Stimulated activated CD8-positive, alpha-beta memory T cell treated with anti-CD3 and anti-CD28 coated beads, Interleukin-7, amount 100 ng/mL, for 48 hours (primary cell): ENCODE measurements around the gene DEFB108B.
A peak's percentile ranks its signal among the peaks of the same experiment; 100 is the strongest.
"Not testable (repeated sequence)": the region's sequence is repeated elsewhere in the genome, so short reads cannot be mapped to it uniquely, and the experiment has no call there.

Experiments
- DNase-seq, 2 donors: peaks; one replicate each; pipeline ENCODE4 v3.0.0-alpha.2; 2020; ENCODE audit warnings: low read depth in 1 of 2; ENCODE audit errors: extremely low read depth in 1 of 2

Gene DEFB108B

DNA sequence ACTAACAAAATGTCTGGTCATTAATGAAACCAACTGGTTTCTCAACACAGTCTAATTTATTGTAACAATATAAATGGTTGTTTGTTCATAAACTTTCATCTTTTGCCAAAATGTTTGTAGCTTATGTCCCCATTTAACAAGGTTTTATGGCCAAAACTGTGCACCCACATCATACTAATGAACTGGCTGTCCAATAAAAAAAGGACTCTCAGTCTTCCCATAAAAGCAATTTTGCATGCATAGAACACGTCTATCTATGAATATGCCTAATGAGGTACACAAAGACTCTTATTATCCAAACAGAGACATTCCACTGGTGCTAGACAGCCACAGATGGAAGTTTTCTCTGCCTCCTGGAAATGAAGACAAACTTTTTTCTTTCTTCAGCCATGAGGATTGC lies at the start of gene DEFB108B:
DEFB108B (plus strand) TSS at position 390 of the 400 bp plus-strand sequence; CDS start at position 390, 0 bp downstream.
- not testable (repeated sequence) for DNase-seq

DNA sequence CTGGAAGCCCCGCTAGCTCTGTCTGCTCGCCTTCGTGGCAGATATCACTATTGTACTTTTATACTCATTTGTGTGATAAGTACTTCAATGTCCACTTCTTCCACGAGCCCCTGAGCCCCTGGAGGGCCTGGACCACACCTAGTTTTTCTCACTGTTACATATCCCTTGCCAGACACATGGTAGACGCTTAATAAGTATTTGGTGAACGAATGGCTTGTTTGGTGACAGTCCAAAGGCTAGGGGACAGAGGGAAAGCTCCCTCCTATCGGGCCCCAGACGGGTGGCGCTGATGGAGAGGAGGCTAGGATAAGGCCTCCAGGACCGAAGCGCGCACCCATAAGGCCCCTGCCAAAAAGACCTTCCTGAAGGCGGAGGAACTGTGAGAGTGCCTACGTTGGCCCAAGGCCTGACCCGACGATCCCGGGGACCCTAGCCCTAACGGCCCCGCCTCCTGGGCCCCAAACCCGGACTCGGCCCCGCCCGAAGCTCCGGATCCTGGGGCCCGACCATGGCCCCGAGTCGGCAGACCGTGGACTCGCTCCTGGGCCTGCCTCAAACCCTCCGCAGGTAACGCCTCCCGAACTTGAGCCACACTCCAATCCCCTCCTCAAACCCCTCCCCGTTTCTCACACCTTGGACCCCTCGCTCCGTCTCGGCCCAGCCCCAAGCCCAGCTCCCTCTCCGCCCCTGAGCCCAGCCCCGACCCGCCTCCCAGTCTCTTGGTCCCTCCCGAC lies 46.7 kb upstream of the DEFB108B start:
- DNase-seq, result not testable (repeated sequence)

GRCh38 chr11:71786848-71787097 lies 46.2 kb upstream of the DEFB108B start:
- peak; percentile 92 to 99 for DNase-seq

- peak; percentile 78 to 80 for DNase-seq
Measured at GRCh38 chr11:71787098-71787823, 45.7 kb upstream of the DEFB108B start.

- peak in 1 of 2 donors; percentile 3 for DNase-seq
Measured at GRCh38 chr11:71787824-71788454, 45.1 kb upstream of the DEFB108B start.

DNA sequence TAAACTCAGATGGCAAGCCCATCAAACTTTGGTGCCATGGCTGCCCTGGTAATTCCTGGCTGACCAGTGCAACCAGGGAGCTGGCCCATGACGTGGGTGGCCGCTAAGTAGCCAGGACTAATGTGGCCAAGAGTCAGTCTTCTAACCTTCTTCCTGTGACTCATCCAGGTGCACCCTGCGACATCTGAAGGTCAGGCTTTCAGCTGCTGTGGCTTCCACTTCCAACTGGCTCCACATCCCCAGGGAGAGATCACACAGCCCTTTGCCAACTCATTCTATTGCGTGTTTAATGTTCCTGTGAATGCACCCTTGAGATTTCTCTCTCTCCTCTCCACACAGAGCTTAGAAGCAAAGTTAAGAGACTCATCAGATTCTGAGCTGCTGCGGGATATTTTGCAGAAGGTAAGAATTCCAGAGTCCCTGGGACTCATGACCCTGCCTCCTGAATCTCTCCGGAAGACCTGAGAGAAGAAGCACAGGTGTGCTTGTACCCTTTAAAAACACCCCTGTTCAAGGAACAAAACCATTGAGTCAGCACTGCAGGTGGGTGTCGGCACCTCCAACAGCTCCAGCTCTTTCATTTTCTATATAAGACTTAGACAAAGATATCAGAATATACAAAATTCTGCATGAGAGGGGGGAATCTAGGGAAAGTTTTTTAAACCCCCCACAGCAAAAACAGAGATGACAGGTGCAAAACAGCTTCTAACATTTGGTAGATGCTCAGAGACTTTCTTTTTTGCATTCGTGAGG lies 43.4 kb upstream of the DEFB108B start:
- not testable (repeated sequence) for DNase-seq

- not testable (repeated sequence) for DNase-seq
Measured at GRCh38 chr11:71791111-71791510, 41.9 kb upstream of the DEFB108B start.

GRCh38 chr11:71792621-71793235 lies 40.3 kb upstream of the DEFB108B start:
- peak; percentile 15 to 35 for DNase-seq

DNA sequence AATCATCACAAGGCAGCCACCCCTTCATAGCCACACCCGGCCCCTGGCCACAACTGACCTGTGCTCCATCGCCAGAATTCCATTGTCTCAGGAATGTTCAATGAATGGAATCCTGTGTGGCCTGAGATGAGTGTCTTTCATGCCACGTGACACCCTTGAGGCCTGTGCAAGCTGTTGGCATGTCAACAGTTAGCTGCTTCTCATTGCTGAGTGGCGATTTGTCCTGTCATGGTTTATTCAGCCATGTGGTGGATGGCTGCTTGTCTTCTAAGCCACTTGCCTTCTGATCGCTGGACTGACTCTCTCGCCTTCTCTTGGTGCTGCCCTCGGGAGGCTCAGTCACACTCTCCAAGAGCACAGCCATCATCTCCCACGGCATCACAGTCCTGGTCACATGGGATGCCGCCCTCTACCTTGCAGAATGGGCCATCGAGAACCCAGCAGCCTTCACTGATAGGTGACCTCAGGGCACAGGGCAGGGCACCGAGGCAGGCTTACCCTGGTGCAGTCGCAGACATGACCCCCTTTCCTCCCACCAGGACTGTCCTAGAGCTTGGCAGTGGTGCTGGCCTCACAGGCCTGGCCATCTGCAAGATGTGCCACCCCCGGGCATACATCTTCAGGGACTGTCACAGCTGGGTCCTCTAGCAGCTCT lies 38.5 kb upstream of the DEFB108B start:
- not testable (repeated sequence) for DNase-seq

- not testable (repeated sequence) for DNase-seq
Measured at GRCh38 chr11:71795236-71795635, 37.8 kb upstream of the DEFB108B start.

DNA sequence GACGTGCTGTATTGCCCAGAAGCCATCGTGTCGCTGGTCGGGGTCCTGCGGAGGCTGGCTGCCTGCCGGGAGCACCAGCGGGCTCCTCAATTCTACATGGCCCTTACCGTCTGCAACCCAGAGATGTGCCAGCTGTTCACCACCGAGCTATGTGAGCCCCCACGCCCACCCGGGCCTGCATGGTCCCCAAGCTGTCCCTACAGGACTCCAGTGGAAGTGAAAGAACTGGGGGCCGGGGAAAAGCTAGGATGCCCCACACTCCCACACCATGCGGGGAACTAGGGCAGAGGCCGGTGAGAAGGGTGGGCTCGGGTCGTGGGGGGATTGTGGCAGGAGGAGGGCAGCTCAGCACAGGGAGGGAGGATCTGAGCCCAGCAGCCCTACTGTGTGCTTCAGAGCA lies 37.0 kb upstream of the DEFB108B start:
- not testable (repeated sequence) for DNase-seq

DNA sequence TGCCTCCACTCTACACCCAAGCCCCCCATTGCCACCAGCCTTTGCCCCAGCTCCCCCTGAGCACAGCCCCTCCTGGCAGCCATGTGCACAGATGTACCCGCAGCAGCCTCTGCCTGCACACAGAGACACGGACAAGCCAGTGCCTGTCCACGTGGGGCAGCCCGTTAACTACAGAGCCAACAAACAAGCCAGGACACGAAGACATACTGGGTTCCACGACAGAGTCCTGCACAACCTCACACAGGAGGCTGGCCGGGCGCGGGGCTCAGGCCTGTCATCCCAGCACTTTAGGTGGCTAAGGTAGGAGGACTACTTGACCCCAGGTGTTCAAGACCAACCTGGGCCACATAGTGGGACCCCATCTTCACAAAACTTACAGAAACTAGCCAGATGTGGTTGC lies 36.2 kb upstream of the DEFB108B start:
- not testable (repeated sequence) for DNase-seq

GRCh38 chr11:71799556-71800128 lies 33.4 kb upstream of the DEFB108B start:
- not testable (repeated sequence) for DNase-seq

DNA sequence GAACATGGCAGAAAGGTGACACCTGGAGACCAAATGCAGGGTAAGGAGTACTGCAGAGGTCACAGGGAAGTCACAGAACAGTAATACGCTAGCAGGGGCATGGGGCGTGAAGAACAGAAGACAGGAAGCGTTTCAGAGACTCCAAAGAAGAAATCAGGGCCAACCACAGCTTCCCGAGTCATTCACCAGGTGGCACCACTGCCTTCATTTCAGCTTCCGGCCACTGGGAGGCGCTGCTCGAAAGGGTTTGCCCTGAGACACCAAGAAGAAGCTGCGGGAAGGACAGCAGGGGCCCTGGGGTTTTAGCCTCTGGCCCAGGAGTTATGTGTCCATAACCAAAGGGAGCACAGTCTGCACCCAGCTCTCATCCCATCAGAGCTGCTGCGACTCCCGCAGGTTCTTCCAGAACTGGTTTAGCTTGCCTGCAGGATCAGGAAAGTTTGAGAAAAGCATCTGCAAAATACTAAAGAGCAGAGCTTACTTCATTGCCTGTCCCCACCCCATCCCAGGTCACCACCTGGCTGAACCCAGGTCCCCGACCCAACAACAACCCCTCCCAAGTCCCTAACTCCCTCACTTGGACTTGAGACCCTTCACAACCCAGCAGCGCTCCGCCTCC lies 32.6 kb upstream of the DEFB108B start:
- peak; percentile 56 to 69 for DNase-seq

- not testable (repeated sequence) for DNase-seq
Measured at GRCh38 chr11:71801026-71801425, 32.0 kb upstream of the DEFB108B start.

DNA sequence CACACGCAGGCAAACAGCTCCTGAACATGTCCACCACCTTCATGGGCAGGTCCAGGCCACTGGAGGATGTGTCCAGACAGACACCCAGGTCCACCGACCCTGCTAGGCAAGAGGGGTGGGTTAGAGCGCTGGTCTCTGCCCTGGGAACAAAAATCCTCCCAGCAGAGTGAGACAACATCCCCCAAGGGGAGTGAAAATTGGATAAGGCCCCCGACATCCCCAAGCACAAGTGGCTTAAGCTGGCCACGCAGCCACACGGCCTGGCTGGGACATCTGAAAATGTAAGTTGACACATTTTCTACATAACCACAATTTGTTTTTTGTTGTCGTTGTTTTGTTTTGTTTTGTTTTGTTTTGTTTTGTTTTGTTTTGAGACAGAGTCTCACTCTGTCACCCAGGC lies 30.1 kb upstream of the DEFB108B start:
- DNase-seq, result not testable (repeated sequence)

GRCh38 chr11:71804158-71804947 lies 28.6 kb upstream of the DEFB108B start:
- not testable (repeated sequence) for DNase-seq

DNA sequence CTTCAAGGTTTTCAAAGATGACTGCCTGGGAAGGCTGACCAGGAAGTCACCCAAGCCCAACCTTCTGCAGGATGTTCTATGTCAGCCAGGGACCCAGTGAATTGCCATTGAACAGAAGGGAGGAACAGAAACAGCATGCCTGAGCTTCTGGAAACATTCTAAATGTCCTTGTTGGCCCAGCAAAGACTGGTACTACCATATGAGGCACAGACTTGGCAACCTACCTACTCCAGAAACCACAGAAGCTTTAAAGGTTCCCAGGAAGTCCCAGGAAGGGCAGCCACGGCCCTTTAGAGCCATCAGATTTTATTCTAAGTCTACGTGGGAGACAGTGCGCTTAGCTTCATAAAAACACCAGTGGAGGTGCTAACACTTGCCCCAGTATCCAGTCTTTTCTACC lies 20.5 kb upstream of the DEFB108B start:
- DNase-seq, result not testable (repeated sequence)
